ENCODE results near the gene TRPT1. TPM values are rescaled to one million over a fixed set of nuclear protein-coding genes. Genes with fewer than 3 reads are reported as not detected.

Gene TRPT1
- total and polyA plus RNA-seq, 2 of the 4 experiments (the other 2 are of a cell fraction) = 63.2 to 81.9 TPM

- DNase-seq = no peak
- Histone ChIP-seq H3K4me2 (ENCODE audit: low read depth, low read length) (no peak overlapping the region), H3K56ac (ENCODE audit: extremely low read depth, insufficient read depth, low read length) (no peak overlapping the region), H3K4me1 (ENCODE audit: control insufficient read depth, insufficient read depth, low read length) (peaks cover 9% of the 10 kb centered on the region), H2BK20ac (ENCODE audit: low read depth, low read length) (no peak overlapping the region), H3K4me3 (ENCODE audit: insufficient read depth, low read depth, low read length) (no peak overlapping the region), H3K27me3 (ENCODE audit: control insufficient read depth, insufficient read depth, low read length) (no peaks in the 10 kb centered on the region), H4K5ac (ENCODE audit: low read depth, low read length) (no peak overlapping the region), H2BK5ac (ENCODE audit: low read depth, low read length, poor library complexity, severe bottlenecking) (no peak overlapping the region), H3K9ac (ENCODE audit: low read depth, low read length) (no peak overlapping the region), H2AFZ (replicated peaks; ENCODE audit: low read length, poor library complexity) (no peak overlapping the region), H3K4ac (ENCODE audit: low read depth, low read length) (no peak overlapping the region), H3K18ac (ENCODE audit: low read depth, low read length) (no peak overlapping the region), H3K14ac (replicated peaks; ENCODE audit: low read depth, low read length) (no peak overlapping the region), H2BK15ac (ENCODE audit: low read depth, low read length) (no peak overlapping the region), H3K9me3 (ENCODE audit: control insufficient read depth, insufficient read depth, low read length) (no peaks in the 10 kb centered on the region), H3K79me1 (ENCODE audit: low read depth in 1 of 2, low read length in 2 of 2) (peaks cover 7 to 45% of the 10 kb centered on the region in 2 experiments; a peak in 2 of 4 replicates), H3K23ac (ENCODE audit: low read depth, low read length) (no peak overlapping the region), H3K9me1 (ENCODE audit: insufficient read depth, low read length) (0 out of 2 replicates have a peak, but pooled peaks cover 5% of the 10 kb centered on the region), H3K27ac (ENCODE audit: insufficient read depth, low read length) (no peak overlapping the region), H2AK9ac (replicated peaks; ENCODE audit: low read depth, low read length, poor library complexity) (peak overlapping the region; percentile 0), H4K91ac (ENCODE audit: insufficient read depth, low read depth, low read length) (no peak overlapping the region), H2AK5ac (ENCODE audit: low read depth, low read length) (no peak overlapping the region), H4K8ac (ENCODE audit: low read depth in 2 of 2, low read length in 2 of 2) (no peak overlapping the region), H3K36me3 (ENCODE audit: control insufficient read depth, insufficient read depth, low read length) (peaks cover 62% of the 10 kb centered on the region), H2BK120ac (ENCODE audit: low read depth, low read length) (no peak overlapping the region), H4K20me1 (ENCODE audit: insufficient read depth, low read length) (no peaks in the 10 kb centered on the region)
- no TSS peak for BruUV-seq (replicated peaks)
- dilution Hi-C loops (cut with HindIII; ENCODE audit: low sequenced_read_pairs, unreplicated experiment) = no loop called here
- POLR2A ChIA-PET (ENCODE audit: unreplicated experiment) = no interaction called here
- TF ChIP-seq RAD21 (IDR thresholded peaks at IDR 0.05; ENCODE audit: low read length) (no peak), USF2 (IDR thresholded peaks at IDR 0.05; ENCODE audit: low read depth, low read length) (no peak), CHD1 (IDR thresholded peaks at IDR 0.05; ENCODE audit: low read depth, low read length) (no peak), FOS (IDR thresholded peaks at IDR 0.05; ENCODE audit: low read depth, low read length) (no peak), SMC3 (IDR thresholded peaks at IDR 0.05; ENCODE audit: low read depth, low read length) (no peak), NFE2L2 (IDR thresholded peaks at IDR 0.05; ENCODE audit: low read depth, low read length) (no peak), MAZ (IDR thresholded peaks at IDR 0.05; ENCODE audit: borderline replicate concordance, low read depth, low read length) (no peak), ELK1 (IDR thresholded peaks at IDR 0.05; ENCODE audit: borderline replicate concordance, low read depth, low read length) (no peak), RFX5 (IDR thresholded peaks at IDR 0.05; ENCODE audit: low read depth, low read length) (no peak), POLR2A (IDR thresholded peaks at IDR 0.05; ENCODE audit: low read depth, low read length) (no peak)
- in situ Hi-C loops (cut with MboI; ENCODE audit: low sequenced_read_pairs) = no loop called here
- ATAC-seq (ENCODE audit: low read depth) = no peak
- CTCF ChIA-PET = interaction anchor here (0.6 kb wide), 2 partner anchors 8 to 351 kb away, joined by 3 read pairs; no protein-coding TSS in a partner anchor
- WGBS, 2 experiments (ENCODE audit: extremely low coverage in 2 of 2, insufficient read length in 1 of 2) = 100% methylated on average over 3 of the region's 6 CpGs; no CpG with 5 or more reads in 1 of the 2 experiments
- intact Hi-C loops (cut with micrococcal nuclease) = no loop called here
Measured at GRCh38 chr11:64260147-64260708, 34.2 kb upstream of the TRPT1 start.

Data from IMR-90 (cell line).